K562 (cell line): Measurements from ENCODE around the gene DEK. TPM values are rescaled to one million over a fixed set of nuclear protein-coding genes. Genes with fewer than 3 reads are reported as not detected.

Experiments used
- HCFC1 ChIP-seq: IDR thresholded peaks from 2 replicates; pipeline ENCODE4 v1.6.1; 2012; ENCODE audit warnings: low read depth, low read length, improper control_type of control experiment
- HDAC6 ChIP-seq: IDR thresholded peaks from 2 replicates; pipeline ENCODE4 v1.6.1; 2012; ENCODE audit warnings: low read depth, mild to moderate bottlenecking, control low read depth, inconsistent platforms, low read length, moderate library complexity
- HMG20A ChIP-seq: fragments of 450-650 bp; formaldehyde crosslinking; conservative IDR thresholded peaks from 2 replicates; pipeline ENCODE4 v1.4.0; 2020; ENCODE audit warnings: mild to moderate bottlenecking, mixed read lengths
- KLF13 ChIP-seq: fragments of 450-650 bp; IDR thresholded peaks from 2 replicates; pipeline ENCODE4 v1.6.1; 2016; ENCODE audit warnings: missing genetic modification characterization, low read depth, mild to moderate bottlenecking, missing compliant biosample characterization, moderate library complexity, borderline replicate concordance
- MCM5 ChIP-seq: fragments of 450-650 bp; IDR thresholded peaks from 2 replicates; pipeline ENCODE4 v1.6.1; 2016; ENCODE audit warnings: low read depth
- MIER1 ChIP-seq: fragments of 450-650 bp; IDR thresholded peaks from 2 replicates; pipeline ENCODE4 v1.6.1; 2016; ENCODE audit warnings: antibody characterized with exemption, mild to moderate bottlenecking, low read depth
- NFYB ChIP-seq: IDR thresholded peaks from 2 replicates; pipeline ENCODE4 v1.6.1; 2011; ENCODE audit warnings: mild to moderate bottlenecking, moderate library complexity; ENCODE audit not compliant: insufficient read length; ENCODE audit errors: extremely low read depth
- PHF8 ChIP-seq: fragments of 200-600 bp; sonication (generic); IDR thresholded peaks from 2 replicates; pipeline ENCODE4 v1.6.1; 2012; ENCODE audit warnings: mixed run types, mild to moderate bottlenecking, inconsistent platforms, low read length, moderate library complexity, borderline replicate concordance
- RAD21 ChIP-seq, 2 experiments: fragments of 250-450 bp in 1 of 2; fragments of 450-650 bp in 1 of 2; sonication (Bioruptor Pico) in 1 of 2; formaldehyde crosslinking in 1 of 2; IDR thresholded peaks in 1 of 2; conservative IDR thresholded peaks in 1 of 2; 2 replicates each; pipeline versions ENCODE4 v1.4.0 to v1.8.0; 2020 to 2022; ENCODE audit warnings: mild to moderate bottlenecking in 2 of 2, moderate library complexity in 1 of 2
- RBFOX2 ChIP-seq: fragments of 200-400 bp; formaldehyde crosslinking; IDR thresholded peaks from 2 replicates; pipeline ENCODE4 v1.6.1; 2017; ENCODE audit warnings: low read depth, mild to moderate bottlenecking, low read length, moderate library complexity
- SMAD2 ChIP-seq: fragments of 150-350 bp; IDR thresholded peaks from 2 replicates; pipeline ENCODE4 v1.6.1; 2014; ENCODE audit warnings: low read depth, mild to moderate bottlenecking, low read length
- SMAD4 ChIP-seq: fragments of 250-450 bp; sonication (Bioruptor Pico); conservative IDR thresholded peaks from 2 replicates; pipeline ENCODE4 v1.8.0; 2021; ENCODE audit warnings: inconsistent platforms, mild to moderate bottlenecking, moderate library complexity
- SRSF3 ChIP-seq: fragments of 200-400 bp; formaldehyde crosslinking; IDR thresholded peaks from 2 replicates; pipeline ENCODE4 v1.6.1; 2016; ENCODE audit warnings: mild to moderate bottlenecking, low read length, moderate library complexity; ENCODE audit not compliant: insufficient read depth
- ZKSCAN1 ChIP-seq: fragments of 150-350 bp; IDR thresholded peaks from 2 replicates; pipeline ENCODE4 v1.6.1; 2016; ENCODE audit warnings: low read depth, low read length
- ZNF121 ChIP-seq: sonication (generic); formaldehyde crosslinking; conservative IDR thresholded peaks from 2 replicates; pipeline ENCODE4 v1.8.0; 2022; ENCODE audit warnings: missing genetic modification reagents
- ZNF431 ChIP-seq: sonication (generic); formaldehyde crosslinking; IDR thresholded peaks from 2 replicates; pipeline ENCODE4 v1.8.0; 2022; ENCODE audit warnings: mild to moderate bottlenecking, missing genetic modification reagents
- polyA plus RNA-seq, 8 experiments: library from polyadenylated mRNA; depleted of rRNA in 4 of 8; stranded (reverse) in 5 of 8; unstranded in 3 of 8; fragments of >200 nt; fragmentation: Nextera tagmentation in 2 of 8; fragmentation: Illumina TruSeq in 1 of 8; extraction: Ambion mirVana in 2 of 8; extraction: Trizol in 1 of 8; gene quantifications; 2 replicates each; pipeline versions ENCODE4 v1.2.1 to v1.2.3, GENCODE V29; 2011 to 2014; ENCODE audit warnings: inconsistent platforms in 1 of 8, missing spikeins in 1 of 8
- total RNA-seq, 7 experiments: library from RNA; depleted of rRNA in 6 of 7; stranded (reverse); fragments of >200 nt in 6 of 7; fragmentation: Illumina TruSeq in 2 of 7; extraction: Trizol in 2 of 7; gene quantifications; 2 replicates each; pipeline versions ENCODE4 v1.2.1 to v1.2.3, GENCODE V29; 2011 to 2021; ENCODE audit warnings: low replicate concordance in 1 of 7
- TF ChIP-seq, protein P1 (sequence below), 3 experiments: fragments of 200-800 bp in 1 of 3; fragments of 250-450 bp in 1 of 3; fragments of 450-650 bp in 1 of 3; sonication (Bioruptor Pico) in 1 of 3; sonication (Bioruptor generic) in 1 of 3; formaldehyde crosslinking in 1 of 3; IDR thresholded peaks; 2 replicates each; pipeline versions ENCODE4 v1.6.1 to v1.8.0; 2016 to 2022; ENCODE audit warnings: mild to moderate bottlenecking in 2 of 3, missing genetic modification characterization in 2 of 3, missing compliant biosample characterization in 1 of 3, moderate library complexity in 1 of 3
- TF ChIP-seq, protein P2 (sequence below): sonication (generic); formaldehyde crosslinking; IDR thresholded peaks from 2 replicates; pipeline ENCODE4 v1.4.0; 2020; ENCODE audit warnings: mild to moderate bottlenecking, missing genetic modification reagents
- TF ChIP-seq, protein P3 (sequence below), 2 experiments: fragments of 450-650 bp; conservative IDR thresholded peaks; 2 replicates each; pipeline ENCODE4 v1.6.1; 2017; ENCODE audit warnings: mild to moderate bottlenecking in 2 of 2, moderate library complexity in 2 of 2

Gene DEK
- total and polyA plus RNA-seq, 9 of the 15 experiments (the other 6 are each of a cell fraction or from before 2014, with no cell fraction given) = 82.3 to 338 (median 184) TPM

DNA sequence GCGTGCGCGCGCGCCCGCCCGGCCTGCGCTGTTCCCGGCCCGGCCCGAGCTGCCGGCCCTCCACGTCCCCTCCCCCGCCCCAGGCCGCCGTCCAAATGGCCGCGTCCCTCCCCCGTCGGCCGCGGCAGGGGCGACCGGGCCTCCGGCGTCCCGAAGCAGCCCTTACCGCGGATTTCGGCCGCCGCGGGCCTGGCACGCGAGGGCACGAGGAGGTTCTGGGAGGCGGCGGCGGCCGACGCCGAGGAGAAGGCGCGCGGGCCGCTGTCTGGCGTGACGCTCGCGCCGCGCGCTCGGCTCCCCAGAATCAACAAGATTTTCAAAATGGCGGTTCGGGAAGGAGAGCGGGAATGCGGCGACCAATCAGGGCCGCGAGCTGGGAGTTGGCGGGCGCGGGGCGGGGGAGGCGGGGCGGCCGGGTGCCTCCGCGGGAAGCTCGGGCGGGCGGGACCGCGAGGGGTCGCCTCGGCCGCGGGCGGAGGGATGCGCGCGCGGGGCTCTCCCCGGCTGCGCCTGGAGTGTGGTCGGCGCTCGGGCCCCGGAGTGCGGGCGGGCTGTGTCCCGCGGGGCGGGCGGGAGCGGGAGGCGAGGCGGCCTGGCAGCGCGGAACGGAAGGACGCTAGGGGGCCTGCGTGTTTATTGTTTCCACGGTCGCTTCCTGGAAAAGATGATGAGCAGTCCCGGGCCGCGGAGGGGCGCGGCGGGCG, at the start of gene DEK (continued):
- TF ChIP-seq SMAD2 (no peak), SRSF3 (0 out of 2 replicates have a peak, but pooled peaks have one; percentile 2), HCFC1 (peak; percentile 33; the same call in 1 of the 2 replicates), NFYB (peak; percentile 43), HDAC6 (no peak), MIER1 (no peak), SMAD4 (CRISPR knock-in tag) (peak; percentile 85), ZNF431 (CRISPR knock-in tag) (peak; percentile 17; the same call in 1 of the 2 replicates), KLF13 (tag) (no peak), RBFOX2 (peak; percentile 98), ZKSCAN1 (no peak), HMG20A (CRISPR knock-in tag) (no peak), RAD21 (CRISPR knock-in tag; conservative IDR thresholded peaks at IDR 0.05 in 1 of 2, IDR thresholded peaks at IDR 0.05 in 1 of 2) (peak; percentile 60 to 61), ZNF121 (CRISPR knock-in tag) (no peak), MCM5 (no peak), PHF8 (peak; percentile 84)
- TF ChIP-seq, protein P1, sequence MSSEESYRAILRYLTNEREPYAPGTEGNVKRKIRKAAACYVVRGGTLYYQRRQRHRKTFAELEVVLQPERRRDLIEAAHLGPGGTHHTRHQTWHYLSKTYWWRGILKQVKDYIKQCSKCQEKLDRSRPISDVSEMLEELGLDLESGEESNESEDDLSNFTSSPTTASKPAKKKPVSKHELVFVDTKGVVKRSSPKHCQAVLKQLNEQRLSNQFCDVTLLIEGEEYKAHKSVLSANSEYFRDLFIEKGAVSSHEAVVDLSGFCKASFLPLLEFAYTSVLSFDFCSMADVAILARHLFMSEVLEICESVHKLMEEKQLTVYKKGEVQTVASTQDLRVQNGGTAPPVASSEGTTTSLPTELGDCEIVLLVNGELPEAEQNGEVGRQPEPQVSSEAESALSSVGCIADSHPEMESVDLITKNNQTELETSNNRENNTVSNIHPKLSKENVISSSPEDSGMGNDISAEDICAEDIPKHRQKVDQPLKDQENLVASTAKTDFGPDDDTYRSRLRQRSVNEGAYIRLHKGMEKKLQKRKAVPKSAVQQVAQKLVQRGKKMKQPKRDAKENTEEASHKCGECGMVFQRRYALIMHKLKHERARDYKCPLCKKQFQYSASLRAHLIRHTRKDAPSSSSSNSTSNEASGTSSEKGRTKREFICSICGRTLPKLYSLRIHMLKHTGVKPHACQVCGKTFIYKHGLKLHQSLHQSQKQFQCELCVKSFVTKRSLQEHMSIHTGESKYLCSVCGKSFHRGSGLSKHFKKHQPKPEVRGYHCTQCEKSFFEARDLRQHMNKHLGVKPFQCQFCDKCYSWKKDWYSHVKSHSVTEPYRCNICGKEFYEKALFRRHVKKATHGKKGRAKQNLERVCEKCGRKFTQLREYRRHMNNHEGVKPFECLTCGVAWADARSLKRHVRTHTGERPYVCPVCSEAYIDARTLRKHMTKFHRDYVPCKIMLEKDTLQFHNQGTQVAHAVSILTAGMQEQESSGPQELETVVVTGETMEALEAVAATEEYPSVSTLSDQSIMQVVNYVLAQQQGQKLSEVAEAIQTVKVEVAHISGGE (CRISPR knock-in tag; IDR thresholded peaks at IDR 0.05) = peak in 1 of 3 experiments; percentile 75; a peak in 2 of 6 replicates
- TF ChIP-seq, protein P2, sequence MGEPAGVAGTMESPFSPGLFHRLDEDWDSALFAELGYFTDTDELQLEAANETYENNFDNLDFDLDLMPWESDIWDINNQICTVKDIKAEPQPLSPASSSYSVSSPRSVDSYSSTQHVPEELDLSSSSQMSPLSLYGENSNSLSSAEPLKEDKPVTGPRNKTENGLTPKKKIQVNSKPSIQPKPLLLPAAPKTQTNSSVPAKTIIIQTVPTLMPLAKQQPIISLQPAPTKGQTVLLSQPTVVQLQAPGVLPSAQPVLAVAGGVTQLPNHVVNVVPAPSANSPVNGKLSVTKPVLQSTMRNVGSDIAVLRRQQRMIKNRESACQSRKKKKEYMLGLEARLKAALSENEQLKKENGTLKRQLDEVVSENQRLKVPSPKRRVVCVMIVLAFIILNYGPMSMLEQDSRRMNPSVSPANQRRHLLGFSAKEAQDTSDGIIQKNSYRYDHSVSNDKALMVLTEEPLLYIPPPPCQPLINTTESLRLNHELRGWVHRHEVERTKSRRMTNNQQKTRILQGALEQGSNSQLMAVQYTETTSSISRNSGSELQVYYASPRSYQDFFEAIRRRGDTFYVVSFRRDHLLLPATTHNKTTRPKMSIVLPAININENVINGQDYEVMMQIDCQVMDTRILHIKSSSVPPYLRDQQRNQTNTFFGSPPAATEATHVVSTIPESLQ (CRISPR knock-in tag) = no peak
- TF ChIP-seq, protein P3, sequence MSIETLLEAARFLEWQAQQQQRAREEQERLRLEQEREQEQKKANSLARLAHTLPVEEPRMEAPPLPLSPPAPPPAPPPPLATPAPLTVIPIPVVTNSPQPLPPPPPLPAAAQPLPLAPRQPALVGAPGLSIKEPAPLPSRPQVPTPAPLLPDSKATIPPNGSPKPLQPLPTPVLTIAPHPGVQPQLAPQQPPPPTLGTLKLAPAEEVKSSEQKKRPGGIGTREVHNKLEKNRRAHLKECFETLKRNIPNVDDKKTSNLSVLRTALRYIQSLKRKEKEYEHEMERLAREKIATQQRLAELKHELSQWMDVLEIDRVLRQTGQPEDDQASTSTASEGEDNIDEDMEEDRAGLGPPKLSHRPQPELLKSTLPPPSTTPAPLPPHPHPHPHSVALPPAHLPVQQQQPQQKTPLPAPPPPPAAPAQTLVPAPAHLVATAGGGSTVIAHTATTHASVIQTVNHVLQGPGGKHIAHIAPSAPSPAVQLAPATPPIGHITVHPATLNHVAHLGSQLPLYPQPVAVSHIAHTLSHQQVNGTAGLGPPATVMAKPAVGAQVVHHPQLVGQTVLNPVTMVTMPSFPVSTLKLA (conservative IDR thresholded peaks at IDR 0.05) = peak in 1 of 2 experiments; percentile 61; a peak in 2 of 4 replicates
